ENCODE results near the gene RRBP1. TPM values are rescaled to one million over a fixed set of nuclear protein-coding genes. Genes with fewer than 3 reads are reported as not detected.

RRBP1 gene
- total and polyA plus RNA-seq, 9 donors = 29.2 to 159 (median 83.8) TPM

GRCh38 chr20:17568045-17568788, 113.8 kb downstream of the RRBP1 start:
- WGBS, 3 donors = 62 to 71% (median 65%) methylated on average over 6 of the region's 6 CpGs
- Histone ChIP-seq H3K4me1 (ENCODE audit: insufficient read depth) (peaks cover 2% of the 10 kb centered on the region), H3K9me3 (no peaks in the 10 kb centered on the region), H3K27me3 (no peaks in the 10 kb centered on the region), H3K36me3 (no peaks in the 10 kb centered on the region), H3K4me3 (peak overlapping the region; percentile 89), H3K27ac (peak overlapping the region; percentile 94 to 95)
- DNase-seq = no peak
- no peak for TF ChIP-seq POLR2A (IDR thresholded peaks at IDR 0.05)
- TF ChIP-seq CTCF (IDR thresholded peaks at IDR 0.05) = no peak
- TF ChIP-seq EP300 (IDR thresholded peaks at IDR 0.05) = no peak
- intact Hi-C loops (cut with DNase I) = no loop called here

- intact Hi-C loops (cut with DNase I) = no loop called here
- Histone ChIP-seq H3K36me3 (no peaks in the 10 kb centered on the region), H3K4me3 (no peak overlapping the region), H3K27ac (no peak overlapping the region), H3K9me3 (no peaks in the 10 kb centered on the region), H3K4me1 (ENCODE audit: insufficient read depth) (peaks cover 2% of the 10 kb centered on the region), H3K27me3 (no peaks in the 10 kb centered on the region)
- TF ChIP-seq POLR2A (IDR thresholded peaks at IDR 0.05) = no peak
- no peak for TF ChIP-seq CTCF (IDR thresholded peaks at IDR 0.05)
- TF ChIP-seq EP300 (IDR thresholded peaks at IDR 0.05) = no peak
- 92 to 95% (median 92%) methylated on average over 3 of the region's 3 CpGs for WGBS, 3 donors
- DNase-seq = no peak
These were observed 115.7 kb downstream of the RRBP1 start for GRCh38 chr20:17566345-17566744.

GRCh38 chr20:17565169-17565845, 116.7 kb downstream of the RRBP1 start:
- Histone ChIP-seq H3K27ac (no peak overlapping the region), H3K27me3 (no peaks in the 10 kb centered on the region), H3K9me3 (no peaks in the 10 kb centered on the region), H3K4me1 (ENCODE audit: insufficient read depth) (peaks cover 2% of the 10 kb centered on the region), H3K4me3 (no peak overlapping the region), H3K36me3 (no peaks in the 10 kb centered on the region)
- WGBS, 3 donors = 56 to 65% (median 58%) methylated on average over 4 of the region's 4 CpGs
- intact Hi-C loops (cut with DNase I) = no loop called here
- no peak for DNase-seq
- no peak for TF ChIP-seq CTCF (IDR thresholded peaks at IDR 0.05)
- TF ChIP-seq EP300 (IDR thresholded peaks at IDR 0.05) = no peak
- TF ChIP-seq POLR2A (IDR thresholded peaks at IDR 0.05) = no peak

Other genes with a start within 250 kb of the RRBP1 start
- 1 to 10 TPM in 6 of 7 donors, under 1 TPM in 1; 0.92 to 4.9 (median 1.3) TPM for gene BFSP1, start 150.9 kb downstream of the RRBP1 start, total RNA-seq
- 1 to 10 TPM; 1.5 to 4.1 TPM for gene BFSP1, start 150.9 kb downstream of the RRBP1 start, polyA plus RNA-seq
- 100 to 1,000 TPM; 162 to 429 (median 299) TPM for gene DSTN, start 112.2 kb downstream of the RRBP1 start, total RNA-seq
- gene DSTN, start 112.2 kb downstream of the RRBP1 start, polyA plus RNA-seq = 1,000 to 10,000 TPM in 1 of 2 donors, 100 to 1,000 TPM in 1; 404 to 1,033 TPM
- gene BANF2, start 17.7 kb upstream of the RRBP1 start, total RNA-seq = not detected
- gene BANF2, start 17.7 kb upstream of the RRBP1 start, polyA plus RNA-seq = not detected